Measurements from ENCODE around the gene ANTXR1.
A peak's percentile ranks its signal among the peaks of the same experiment; 100 is the strongest.

Gene ANTXR1

DNA sequence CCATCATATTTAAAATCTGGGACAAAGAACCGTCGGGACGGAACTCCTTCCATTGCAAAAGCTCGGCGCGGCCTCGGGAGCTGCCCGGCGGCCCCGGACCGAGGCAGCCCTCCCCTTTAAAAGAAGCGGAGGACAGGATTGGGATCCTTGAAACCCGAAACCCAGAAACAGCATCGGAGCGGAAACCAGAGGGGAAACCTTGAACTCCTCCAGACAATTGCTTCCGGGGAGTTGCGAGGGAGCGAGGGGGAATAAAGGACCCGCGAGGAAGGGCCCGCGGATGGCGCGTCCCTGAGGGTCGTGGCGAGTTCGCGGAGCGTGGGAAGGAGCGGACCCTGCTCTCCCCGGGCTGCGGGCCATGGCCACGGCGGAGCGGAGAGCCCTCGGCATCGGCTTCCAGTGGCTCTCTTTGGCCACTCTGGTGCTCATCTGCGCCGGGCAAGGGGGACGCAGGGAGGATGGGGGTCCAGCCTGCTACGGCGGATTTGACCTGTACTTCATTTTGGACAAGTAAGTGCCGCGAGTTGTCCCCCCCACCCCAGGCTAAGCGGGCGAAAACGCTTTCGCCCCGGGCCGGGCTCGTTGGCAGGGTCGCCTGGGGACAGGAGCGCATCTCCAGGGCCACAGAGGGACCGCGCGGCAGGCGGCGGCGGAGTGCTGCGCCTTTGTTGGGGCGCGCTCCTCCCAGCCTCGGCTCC is at the start of gene ANTXR1:
ANTXR1 (plus strand) TSS at position 38 of the 698 bp plus-strand sequence; CDS start at position 359, 321 bp downstream.
- no peaks in the 10 kb centered on the region for H3K9me3 ChIP-seq (ENCODE audit: insufficient read depth, low read length)
- H3K9ac ChIP-seq (ENCODE audit: low read length): no peak within 1 kb of the TSS
- no peaks in the 10 kb centered on the region for H3K36me3 ChIP-seq (replicated peaks; ENCODE audit: low read depth, low read length)
- H2AFZ ChIP-seq (ENCODE audit: low read depth, low read length): no peak within 1 kb of the TSS
- no peak for TF ChIP-seq EZH2phosphoT487 (IDR thresholded peaks at IDR 0.05; ENCODE audit: low read depth)
- TF ChIP-seq, protein P1, sequence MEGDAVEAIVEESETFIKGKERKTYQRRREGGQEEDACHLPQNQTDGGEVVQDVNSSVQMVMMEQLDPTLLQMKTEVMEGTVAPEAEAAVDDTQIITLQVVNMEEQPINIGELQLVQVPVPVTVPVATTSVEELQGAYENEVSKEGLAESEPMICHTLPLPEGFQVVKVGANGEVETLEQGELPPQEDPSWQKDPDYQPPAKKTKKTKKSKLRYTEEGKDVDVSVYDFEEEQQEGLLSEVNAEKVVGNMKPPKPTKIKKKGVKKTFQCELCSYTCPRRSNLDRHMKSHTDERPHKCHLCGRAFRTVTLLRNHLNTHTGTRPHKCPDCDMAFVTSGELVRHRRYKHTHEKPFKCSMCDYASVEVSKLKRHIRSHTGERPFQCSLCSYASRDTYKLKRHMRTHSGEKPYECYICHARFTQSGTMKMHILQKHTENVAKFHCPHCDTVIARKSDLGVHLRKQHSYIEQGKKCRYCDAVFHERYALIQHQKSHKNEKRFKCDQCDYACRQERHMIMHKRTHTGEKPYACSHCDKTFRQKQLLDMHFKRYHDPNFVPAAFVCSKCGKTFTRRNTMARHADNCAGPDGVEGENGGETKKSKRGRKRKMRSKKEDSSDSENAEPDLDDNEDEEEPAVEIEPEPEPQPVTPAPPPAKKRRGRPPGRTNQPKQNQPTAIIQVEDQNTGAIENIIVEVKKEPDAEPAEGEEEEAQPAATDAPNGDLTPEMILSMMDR (IDR thresholded peaks at IDR 0.05; ENCODE audit: low read depth, low read length): no peak
- H3K27me3 ChIP-seq (ENCODE audit: low read depth, low read length): peaks cover 32% of the 10 kb centered on the region
- no peaks in the 10 kb centered on the region for H3K4me1 ChIP-seq (ENCODE audit: low read length)
- no peak within 1 kb of the TSS for H3K27ac ChIP-seq (ENCODE audit: low read length)
- H3K4me2 ChIP-seq (ENCODE audit: low read length): 0 out of 2 replicates have a peak within 1 kb of the TSS, but pooled peaks have one; percentile 1
- no peak within 1 kb of the TSS for H3K4me3 ChIP-seq (ENCODE audit: low read length)
- no peaks in the 10 kb centered on the region for H3K79me2 ChIP-seq (ENCODE audit: low read length)
- H4K20me1 ChIP-seq (ENCODE audit: insufficient read depth, low read length): no peaks in the 10 kb centered on the region

DNA sequence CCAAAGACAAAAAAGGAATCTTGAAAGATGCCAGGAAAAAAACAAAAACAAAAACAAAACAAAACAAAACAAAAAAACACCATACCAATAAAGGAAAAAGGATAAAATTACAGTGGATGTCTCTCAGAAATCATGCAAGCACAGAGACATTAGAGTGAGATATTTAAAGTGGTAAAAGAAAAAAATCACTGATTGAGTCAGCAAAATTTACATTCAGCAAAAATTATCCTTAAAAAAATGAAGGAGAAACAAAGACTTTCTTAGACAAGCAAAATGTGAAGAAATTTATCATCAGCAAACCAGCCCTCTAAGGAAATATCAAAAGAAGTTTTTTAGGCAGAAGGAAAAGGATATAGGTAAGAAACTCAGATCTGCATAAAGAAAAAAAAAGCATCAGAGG is 48.7 kb upstream of the ANTXR1 start:
- no peak for TF ChIP-seq EZH2phosphoT487 (IDR thresholded peaks at IDR 0.05; ENCODE audit: low read depth)
- TF ChIP-seq, protein P1 (IDR thresholded peaks at IDR 0.05; ENCODE audit: low read depth, low read length): no peak
- H3K4me1 ChIP-seq (ENCODE audit: low read length): no peaks in the 10 kb centered on the region
- no peaks in the 10 kb centered on the region for H3K36me3 ChIP-seq (replicated peaks; ENCODE audit: low read depth, low read length)
- H3K9me3 ChIP-seq (ENCODE audit: insufficient read depth, low read length): no peaks in the 10 kb centered on the region
- H3K9ac ChIP-seq (ENCODE audit: low read length): no peak overlapping the region
- no peak overlapping the region for H3K27ac ChIP-seq (ENCODE audit: low read length)
- H4K20me1 ChIP-seq (ENCODE audit: insufficient read depth, low read length): no peaks in the 10 kb centered on the region
- H3K27me3 ChIP-seq (ENCODE audit: low read depth, low read length): peaks cover 10% of the 10 kb centered on the region
- no peak overlapping the region for H3K4me3 ChIP-seq (ENCODE audit: low read length)
- H3K4me2 ChIP-seq (ENCODE audit: low read length): no peak overlapping the region
- no peaks in the 10 kb centered on the region for H3K79me2 ChIP-seq (ENCODE audit: low read length)
- H2AFZ ChIP-seq (ENCODE audit: low read depth, low read length): no peak overlapping the region

DNA sequence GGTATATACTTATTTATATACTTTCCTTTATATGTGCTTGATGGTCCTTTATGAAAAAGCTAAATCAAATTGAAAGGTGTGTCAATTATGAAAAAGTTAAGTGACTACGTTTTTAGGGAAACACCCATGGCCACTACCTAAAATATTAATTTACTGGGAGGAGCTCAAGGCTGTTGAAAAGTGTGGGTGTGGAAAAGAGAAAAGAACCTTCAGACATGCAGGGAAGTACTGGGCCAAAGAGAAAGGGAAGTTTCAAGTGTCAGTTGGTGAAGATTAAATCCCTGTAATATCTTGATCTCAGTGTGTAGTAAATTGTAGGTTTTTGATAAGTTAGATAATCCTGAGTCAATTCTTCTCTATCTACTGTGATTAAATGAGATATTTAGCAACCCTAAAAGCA is 44.8 kb upstream of the ANTXR1 start:
- H3K4me3 ChIP-seq (ENCODE audit: low read length): no peak overlapping the region
- TF ChIP-seq, protein P1 (IDR thresholded peaks at IDR 0.05; ENCODE audit: low read depth, low read length): no peak
- no peak for TF ChIP-seq EZH2phosphoT487 (IDR thresholded peaks at IDR 0.05; ENCODE audit: low read depth)
- no peak overlapping the region for H2AFZ ChIP-seq (ENCODE audit: low read depth, low read length)
- H3K9ac ChIP-seq (ENCODE audit: low read length): no peak overlapping the region
- no peaks in the 10 kb centered on the region for H3K4me1 ChIP-seq (ENCODE audit: low read length)
- no peaks in the 10 kb centered on the region for H3K9me3 ChIP-seq (ENCODE audit: insufficient read depth, low read length)
- no peaks in the 10 kb centered on the region for H4K20me1 ChIP-seq (ENCODE audit: insufficient read depth, low read length)
- no peaks in the 10 kb centered on the region for H3K79me2 ChIP-seq (ENCODE audit: low read length)
- H3K4me2 ChIP-seq (ENCODE audit: low read length): no peak overlapping the region
- H3K27ac ChIP-seq (ENCODE audit: low read length): no peak overlapping the region
- H3K36me3 ChIP-seq (replicated peaks; ENCODE audit: low read depth, low read length): no peaks in the 10 kb centered on the region
- peaks cover 10% of the 10 kb centered on the region for H3K27me3 ChIP-seq (ENCODE audit: low read depth, low read length)

DNA sequence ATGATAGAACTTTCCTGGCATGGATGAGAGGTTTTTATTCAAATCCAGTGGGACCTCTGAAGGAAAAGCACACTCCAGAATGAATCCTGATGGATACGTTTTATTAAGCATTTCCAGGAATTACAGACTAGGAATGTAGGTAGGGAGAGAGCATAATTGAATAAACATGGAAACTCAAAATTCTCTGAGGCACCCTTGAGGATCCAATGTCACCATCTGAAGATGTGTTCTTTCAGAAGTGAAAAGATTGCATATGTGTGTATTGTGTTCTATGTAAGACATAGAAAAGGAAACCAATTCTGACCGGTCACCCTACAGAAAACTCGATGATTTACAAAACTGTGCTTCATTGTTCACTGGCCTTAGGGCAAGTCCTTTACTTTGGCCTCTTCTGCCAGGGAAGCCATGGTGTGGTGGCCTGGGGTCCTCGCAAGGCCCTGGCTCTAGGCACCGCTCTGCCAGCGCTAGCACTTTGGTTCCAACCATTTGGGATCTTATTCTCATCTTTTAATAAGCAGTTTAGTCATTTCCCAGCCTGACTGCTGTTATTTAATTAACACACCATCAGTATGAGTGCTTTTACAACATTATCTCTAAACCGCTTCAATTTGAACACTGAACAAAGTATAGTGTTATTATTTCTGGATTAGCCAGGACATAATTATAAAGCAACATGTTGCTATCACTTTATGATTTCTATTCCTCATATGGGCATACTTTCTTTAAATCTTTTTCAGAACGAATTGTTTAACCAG is 43.1 kb upstream of the ANTXR1 start:
- Histone ChIP-seq H3K9me3 (ENCODE audit: insufficient read depth, low read length) (no peaks in the 10 kb centered on the region), H3K27ac (ENCODE audit: low read length) (no peak overlapping the region), H3K4me2 (ENCODE audit: low read length) (no peak overlapping the region), H3K4me1 (ENCODE audit: low read length) (no peaks in the 10 kb centered on the region), H3K36me3 (replicated peaks; ENCODE audit: low read depth, low read length) (no peaks in the 10 kb centered on the region), H3K9ac (ENCODE audit: low read length) (no peak overlapping the region), H3K79me2 (ENCODE audit: low read length) (no peaks in the 10 kb centered on the region), H4K20me1 (ENCODE audit: insufficient read depth, low read length) (no peaks in the 10 kb centered on the region), H3K4me3 (ENCODE audit: low read length) (no peak overlapping the region), H3K27me3 (ENCODE audit: low read depth, low read length) (peaks cover 12% of the 10 kb centered on the region), H2AFZ (ENCODE audit: low read depth, low read length) (no peak overlapping the region)
- no peak for TF ChIP-seq EZH2phosphoT487 (IDR thresholded peaks at IDR 0.05; ENCODE audit: low read depth)
- TF ChIP-seq, protein P1 (IDR thresholded peaks at IDR 0.05; ENCODE audit: low read depth, low read length): no peak
